ENCODE results near the gene HOXD12.

HOXD12 gene

GRCh38 chr2:176132205-176133171, 32.9 kb downstream of the HOXD12 start:
- H3K4me1 ChIP-seq, result peaks cover 0 to 61% (median 39%) of the 10 kb centered on the region in 4 donors
- no peak for TF ChIP-seq CTCF (IDR thresholded peaks at IDR 0.05)
- H3K36me3 ChIP-seq, result no peaks in the 10 kb centered on the region
- intact Hi-C loops (cut with DNase I; ENCODE audit: low total_unique reads), result no loop called here
- peaks cover 0 to 50% of the 10 kb centered on the region in 2 donors for H3K27me3 ChIP-seq
- peak overlapping the region in 1 of 2 donors; percentile 10 for H3K4me3 ChIP-seq
- H3K9me3 ChIP-seq, result no peaks in the 10 kb centered on the region
- H3K27ac ChIP-seq, result no peak overlapping the region
- no peak for DNase-seq

DNA sequence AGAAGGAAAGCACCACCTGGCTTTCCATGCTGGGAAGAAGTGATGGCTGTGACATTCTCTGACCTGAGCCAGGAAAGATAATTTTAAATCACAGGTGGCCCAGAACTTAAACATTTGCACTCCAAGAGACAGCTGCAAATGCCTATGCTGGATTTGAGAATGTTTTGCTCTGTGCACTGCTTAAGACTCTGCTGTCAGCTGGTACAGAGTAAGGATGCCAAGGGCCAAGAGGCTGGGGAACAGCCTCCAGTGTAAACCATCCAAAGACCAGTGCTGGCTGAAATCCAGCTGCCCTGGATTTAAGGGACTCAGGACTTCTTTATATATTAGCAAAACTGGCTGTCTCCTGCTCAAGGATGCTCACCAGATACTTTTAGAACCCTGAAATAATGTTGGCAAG, 33.8 kb downstream of the HOXD12 start:
- no peaks in the 10 kb centered on the region for H3K9me3 ChIP-seq
- no peak overlapping the region for H3K27ac ChIP-seq
- no peak for TF ChIP-seq CTCF (IDR thresholded peaks at IDR 0.05)
- peaks cover 0 to 61% (median 39%) of the 10 kb centered on the region in 4 donors for H3K4me1 ChIP-seq
- H3K36me3 ChIP-seq, result no peaks in the 10 kb centered on the region
- no peak overlapping the region for H3K4me3 ChIP-seq
- peaks cover 0 to 42% of the 10 kb centered on the region in 2 donors for H3K27me3 ChIP-seq
- no peak for DNase-seq
- intact Hi-C loops (cut with DNase I; ENCODE audit: low total_unique reads), result no loop called here

DNA sequence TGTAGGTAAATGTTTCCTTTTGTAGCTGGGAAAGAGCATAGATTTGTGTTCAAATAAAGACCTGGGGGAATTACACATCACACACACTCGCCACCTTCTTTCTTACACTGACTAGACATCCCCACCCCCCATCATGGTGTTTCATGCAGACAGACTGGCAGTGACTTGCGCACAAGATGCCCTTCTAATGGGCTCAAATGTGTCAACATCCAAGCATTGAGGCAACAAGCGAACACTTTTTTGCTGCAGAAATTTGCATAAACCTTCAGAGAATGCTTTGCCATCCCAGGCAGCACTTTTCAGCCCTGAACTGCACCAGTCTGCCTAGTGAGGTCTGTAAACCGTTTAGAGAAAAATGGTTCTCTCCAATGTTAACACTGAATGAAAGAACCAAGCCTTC, 34.4 kb downstream of the HOXD12 start:
- intact Hi-C loops (cut with DNase I; ENCODE audit: low total_unique reads), result no loop called here
- no peaks in the 10 kb centered on the region for H3K9me3 ChIP-seq
- no peak overlapping the region for H3K27ac ChIP-seq
- DNase-seq, result no peak
- H3K4me3 ChIP-seq, result no peak overlapping the region
- H3K27me3 ChIP-seq, result peaks cover 0 to 36% of the 10 kb centered on the region in 2 donors
- no peaks in the 10 kb centered on the region for H3K36me3 ChIP-seq
- peaks cover 0 to 55% (median 33%) of the 10 kb centered on the region in 4 donors for H3K4me1 ChIP-seq
- TF ChIP-seq CTCF (IDR thresholded peaks at IDR 0.05), result no peak

GRCh38 chr2:176135035-176135440, 35.4 kb downstream of the HOXD12 start:
- H3K4me1 ChIP-seq, result peaks cover 0 to 52% (median 30%) of the 10 kb centered on the region in 4 donors
- H3K4me3 ChIP-seq, result no peak overlapping the region
- TF ChIP-seq CTCF (IDR thresholded peaks at IDR 0.05), result no peak
- no peak for DNase-seq
- peak overlapping the region in 1 of 2 donors; percentile 85 for H3K27ac ChIP-seq
- peaks cover 0 to 34% of the 10 kb centered on the region in 2 donors for H3K27me3 ChIP-seq
- no peaks in the 10 kb centered on the region for H3K36me3 ChIP-seq
- H3K9me3 ChIP-seq, result no peaks in the 10 kb centered on the region
- intact Hi-C loops (cut with DNase I; ENCODE audit: low total_unique reads), result no loop called here

GRCh38 chr2:176136374-176137251, 37.0 kb downstream of the HOXD12 start:
- Histone ChIP-seq H3K27me3 (peaks cover 0 to 22% of the 10 kb centered on the region in 2 donors), H3K4me1 (peaks cover 0 to 49% (median 29%) of the 10 kb centered on the region in 4 donors), H3K27ac (peak overlapping the region; percentile 85 to 90), H3K4me3 (peak overlapping the region; percentile 64 to 66), H3K9me3 (no peaks in the 10 kb centered on the region), H3K36me3 (no peaks in the 10 kb centered on the region)
- TF ChIP-seq CTCF (IDR thresholded peaks at IDR 0.05), result no peak
- peak in 1 of 2 donors; percentile 39 for DNase-seq
- intact Hi-C loops (cut with DNase I; ENCODE audit: low total_unique reads), result no loop called here

Measured in tibial artery (tissue), 4 donors.